OCI-LY3 (cell line): ENCODE results near the gene MAP3K12.

Experiments
- H2AFZ ChIP-seq: fragments of 200-600, 300-600 bp; shearing (Covaris generic); 2 replicates; pipeline ENCODE4 v1.6.0; 2014; ENCODE audit warnings: antibody characterized with exemption, low read depth, low read length
- H3K27ac ChIP-seq: fragments of 200-600, 300-600 bp; sonication (generic); 2 replicates; pipeline ENCODE4 v1.5.1; 2014; ENCODE audit warnings: mild to moderate bottlenecking, low read length, moderate library complexity, mixed read lengths
- H3K27me3 ChIP-seq: fragments of 200-600, 300-600 bp; sonication (generic); 2 replicates; pipeline ENCODE4 v1.6.1; 2014; ENCODE audit warnings: low read depth, low read length, mixed read lengths
- H3K36me3 ChIP-seq: fragments of 200-600, 300-600 bp; sonication (generic); replicated peaks from 2 replicates; pipeline ENCODE3; 2014; ENCODE audit warnings: low read depth, low read length, mixed read lengths
- H3K4me1 ChIP-seq: fragments of 300-600, 200-600 bp; sonication (generic); 2 replicates; pipeline ENCODE4 v1.6.1; 2014; ENCODE audit warnings: low read length, mixed read lengths
- H3K4me2 ChIP-seq: fragments of 200-600, 300-600 bp; sonication (generic); 2 replicates; pipeline ENCODE4 v1.6.1; 2014; ENCODE audit warnings: low read length, mixed read lengths
- H3K4me3 ChIP-seq: fragments of 300-600, 200-600 bp; sonication (generic); 2 replicates; pipeline ENCODE4 v1.5.1; 2014; ENCODE audit warnings: antibody characterized with exemption, mild to moderate bottlenecking, low read length, moderate library complexity
- H3K79me2 ChIP-seq: fragments of 300-600, 200-600 bp; shearing (Covaris generic); 2 replicates; pipeline ENCODE4 v1.6.1; 2014; ENCODE audit warnings: mild to moderate bottlenecking, low read length, mixed read lengths
- H3K9ac ChIP-seq: fragments of 300-600, 200-600 bp; shearing (Covaris generic); 2 replicates; pipeline ENCODE4 v1.6.0; 2014; ENCODE audit warnings: mild to moderate bottlenecking, low read length, moderate library complexity
- H3K9me3 ChIP-seq: fragments of 200-600, 300-600 bp; shearing (Covaris generic); 2 replicates; pipeline ENCODE4 v1.6.1; 2014; ENCODE audit warnings: low read length, mixed read lengths; ENCODE audit not compliant: insufficient read depth
- H4K20me1 ChIP-seq: fragments of 200-600, 300-600 bp; sonication (generic); 2 replicates; pipeline ENCODE4 v1.6.1; 2016; ENCODE audit warnings: low read length, mixed read lengths; ENCODE audit not compliant: insufficient read depth
- CTCF ChIP-seq: fragments of 200-600, 300-600 bp; sonication (generic); IDR thresholded peaks from 2 replicates; pipeline ENCODE4 v1.5.1; 2014; ENCODE audit warnings: antibody characterized with exemption, low read length, low read depth
- EZH2phosphoT487 ChIP-seq: fragments of 200-600 bp; shearing (Covaris generic); IDR thresholded peaks from 2 replicates; pipeline ENCODE4 v1.6.1; 2018; ENCODE audit warnings: antibody characterized with exemption, mixed run types, low read depth

The MAP3K12 gene

DNA sequence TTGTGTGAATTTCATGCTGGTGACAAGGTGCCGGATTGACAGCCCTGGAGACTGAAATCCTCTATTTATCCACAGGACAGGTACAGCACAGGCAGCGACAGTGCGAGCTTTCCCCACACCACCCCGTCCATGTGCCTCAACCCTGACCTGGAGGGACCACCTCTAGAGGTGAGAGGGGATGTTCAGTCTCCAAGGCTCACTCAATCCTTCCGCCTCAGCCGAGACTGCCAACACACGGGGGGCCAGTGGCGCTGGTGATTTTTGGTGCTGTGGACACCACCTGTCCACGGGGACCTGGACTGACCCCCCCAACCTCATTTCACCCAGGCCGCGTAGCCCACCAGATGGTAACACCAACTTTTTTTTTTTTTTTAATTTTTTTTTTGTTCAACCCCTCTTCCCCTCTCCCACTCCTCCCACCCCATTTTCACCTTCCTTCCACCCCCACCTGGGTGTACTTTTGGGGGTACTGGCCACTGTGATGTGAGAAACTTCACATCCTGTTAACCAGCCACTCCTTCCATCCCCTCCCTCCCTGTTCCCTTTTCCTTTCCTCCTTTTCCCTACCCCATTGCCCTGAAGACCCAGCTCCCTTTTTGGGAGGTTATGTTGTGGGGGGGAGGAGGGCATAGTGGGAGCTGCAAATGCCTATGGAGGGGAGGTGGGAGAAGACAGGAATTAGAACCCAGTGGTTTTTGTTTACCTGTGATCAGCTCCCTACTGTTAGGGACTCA, 34.4 kb downstream of the MAP3K12 start:
- H3K27ac ChIP-seq = no peak overlapping the region
- H3K4me2 ChIP-seq = no peak overlapping the region
- H3K79me2 ChIP-seq = peaks cover 78% of the 10 kb centered on the region
- H4K20me1 ChIP-seq = peaks cover 63% of the 10 kb centered on the region
- H2AFZ ChIP-seq = no peak overlapping the region
- H3K4me1 ChIP-seq = no peaks in the 10 kb centered on the region
- no peak overlapping the region for H3K4me3 ChIP-seq
- TF ChIP-seq EZH2phosphoT487 (no peak), CTCF (no peak)
- H3K27me3 ChIP-seq = no peaks in the 10 kb centered on the region
- H3K9ac ChIP-seq = no peak overlapping the region
- H3K36me3 ChIP-seq = peaks cover 91% of the 10 kb centered on the region
- H3K9me3 ChIP-seq = no peaks in the 10 kb centered on the region

- no peaks in the 10 kb centered on the region for H3K27me3 ChIP-seq
- H3K79me2 ChIP-seq = peaks cover 85% of the 10 kb centered on the region
- peaks cover 95% of the 10 kb centered on the region for H3K36me3 ChIP-seq
- H3K4me1 ChIP-seq = no peaks in the 10 kb centered on the region
- H3K9me3 ChIP-seq = no peaks in the 10 kb centered on the region
- H3K4me2 ChIP-seq = no peak overlapping the region
- H3K27ac ChIP-seq = no peak overlapping the region
- no peak overlapping the region for H3K4me3 ChIP-seq
- peaks cover 70% of the 10 kb centered on the region for H4K20me1 ChIP-seq
- no peak overlapping the region for H3K9ac ChIP-seq
- H2AFZ ChIP-seq = no peak overlapping the region
- TF ChIP-seq CTCF = no peak
- TF ChIP-seq EZH2phosphoT487 = no peak
These were observed 35.3 kb downstream of the MAP3K12 start for GRCh38 chr12:53463802-53464560.

GRCh38 chr12:53462935-53463334, 36.3 kb downstream of the MAP3K12 start:
- H3K79me2 ChIP-seq = peaks cover 83% of the 10 kb centered on the region
- no peaks in the 10 kb centered on the region for H3K27me3 ChIP-seq
- H3K4me2 ChIP-seq = no peak overlapping the region
- no peak overlapping the region for H3K27ac ChIP-seq
- TF ChIP-seq CTCF (no peak), EZH2phosphoT487 (no peak)
- H2AFZ ChIP-seq = no peak overlapping the region
- H3K36me3 ChIP-seq = peaks cover 91% of the 10 kb centered on the region
- no peak overlapping the region for H3K4me3 ChIP-seq
- no peaks in the 10 kb centered on the region for H3K4me1 ChIP-seq
- peaks cover 72% of the 10 kb centered on the region for H4K20me1 ChIP-seq
- no peaks in the 10 kb centered on the region for H3K9me3 ChIP-seq
- no peak overlapping the region for H3K9ac ChIP-seq

DNA sequence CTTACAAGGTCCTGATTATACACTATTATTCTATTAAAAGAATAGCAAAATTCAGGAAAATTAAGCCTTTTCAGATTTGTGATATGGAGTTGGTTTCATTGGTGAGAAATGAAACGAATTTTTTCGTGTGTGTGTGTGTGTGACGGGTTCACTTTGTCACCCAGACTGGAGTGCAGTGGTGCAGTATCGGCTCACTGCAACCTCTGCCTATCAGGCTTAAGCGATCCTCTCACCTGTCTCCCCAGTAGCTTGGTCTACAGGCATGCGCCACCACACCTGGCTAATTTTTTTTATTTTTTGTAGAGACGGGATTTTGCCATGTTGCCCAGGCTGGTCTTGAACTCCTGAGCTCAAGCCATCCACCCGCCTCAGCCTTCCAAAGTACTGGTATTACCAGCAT, 37.7 kb downstream of the MAP3K12 start:
- Histone ChIP-seq H3K36me3 (peaks cover 89% of the 10 kb centered on the region), H3K9ac (no peak overlapping the region), H3K4me2 (no peak overlapping the region), H3K4me3 (no peak overlapping the region), H3K4me1 (no peaks in the 10 kb centered on the region), H4K20me1 (peaks cover 69% of the 10 kb centered on the region), H3K27ac (no peak overlapping the region), H3K79me2 (peaks cover 87% of the 10 kb centered on the region), H3K9me3 (no peaks in the 10 kb centered on the region), H3K27me3 (no peaks in the 10 kb centered on the region), H2AFZ (no peak overlapping the region)
- TF ChIP-seq EZH2phosphoT487 = no peak
- TF ChIP-seq CTCF = no peak
